ENCODE data around the gene RAD51B.

Gene RAD51B

GRCh38 chr14:68538639-68539038 lies 719.1 kb downstream of the RAD51B start:
- ChIA-PET POLR2A (no interaction called here), CTCF (no interaction called here)
- TF ChIP-seq TSHZ1 (tag by site-specific recombination; IDR thresholded peaks at IDR 0.05; ENCODE audit: borderline replicate concordance) (no peak), KLF10 (tag by site-specific recombination; IDR thresholded peaks at IDR 0.05) (no peak), ZNF701 (tag by site-specific recombination; IDR thresholded peaks at IDR 0.05) (no peak), BCL11A (tag by site-specific recombination; IDR thresholded peaks at IDR 0.05; ENCODE audit: low read depth) (no peak), ZNF202 (tag by site-specific recombination; IDR thresholded peaks at IDR 0.05; ENCODE audit: borderline replicate concordance) (no peak), ZNF600 (tag by site-specific recombination; IDR thresholded peaks at IDR 0.05) (no peak), ZNF394 (tag by site-specific recombination; IDR thresholded peaks at IDR 0.05; ENCODE audit: borderline replicate concordance) (no peak), ZBTB10 (tag by site-specific recombination; IDR thresholded peaks at IDR 0.05) (no peak), ELK4 (IDR thresholded peaks at IDR 0.05; ENCODE audit: borderline replicate concordance, low read depth, low read length) (no peak), PRDM6 (tag by site-specific recombination; IDR thresholded peaks at IDR 0.05) (no peak), ZNF654 (tag by site-specific recombination; IDR thresholded peaks at IDR 0.05; ENCODE audit: low read depth) (no peak), PRDM2 (tag by site-specific recombination; IDR thresholded peaks at IDR 0.05; ENCODE audit: borderline replicate concordance) (no peak)
- no peaks in the 10 kb centered on the region for H3K9me3 ChIP-seq (ENCODE audit: control insufficient read depth, insufficient read depth, low read depth, low read length)
- no peak overlapping the region for H3K4me3 ChIP-seq (ENCODE audit: low read depth, low read length)
- no peaks in the 10 kb centered on the region for H3K4me1 ChIP-seq (ENCODE audit: control insufficient read depth, insufficient read depth, low read length)
- no peak overlapping the region for H3K27ac ChIP-seq (ENCODE audit: extremely low read depth, low read depth, low read length)
- H3K36me3 ChIP-seq (ENCODE audit: control insufficient read depth in 2 of 2, insufficient read depth in 1 of 2, low read length in 2 of 2), result no peaks in the 10 kb centered on the region

Data from HEK293 (cell line).